C4-2B (cell line): ENCODE results near the gene EDC3.

Source experiments
- ZFX ChIP-seq: fragments of 450-650 bp; IDR thresholded peaks from 2 replicates; pipeline ENCODE4 v1.6.1; 2017
- TF ChIP-seq, protein P1 (sequence below): fragments of 450-650 bp; conservative IDR thresholded peaks from 2 replicates; pipeline ENCODE4 v1.5.1; 2017; ENCODE audit warnings: mild to moderate bottlenecking

DNA sequence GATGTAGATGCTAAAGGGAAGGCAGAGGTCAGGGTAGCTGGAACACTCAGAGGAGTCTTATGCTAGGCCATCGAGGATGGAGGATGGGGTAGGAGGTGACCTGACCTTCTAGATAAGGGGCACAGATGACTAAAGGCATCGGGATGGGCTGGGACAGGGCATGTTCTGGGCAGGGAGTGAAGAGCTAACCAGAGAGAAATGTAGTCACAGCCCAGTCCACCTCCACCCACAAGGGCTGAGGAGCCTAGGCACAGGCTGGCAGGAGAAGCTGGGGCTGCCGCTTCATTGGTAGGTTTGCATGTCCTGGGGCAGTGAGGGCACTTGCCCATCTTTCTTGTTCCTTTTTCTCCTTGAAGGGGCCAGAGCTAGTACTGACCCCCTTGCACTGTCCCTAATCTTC, 67.6 kb downstream of the EDC3 start:
- TF ChIP-seq, protein P1, sequence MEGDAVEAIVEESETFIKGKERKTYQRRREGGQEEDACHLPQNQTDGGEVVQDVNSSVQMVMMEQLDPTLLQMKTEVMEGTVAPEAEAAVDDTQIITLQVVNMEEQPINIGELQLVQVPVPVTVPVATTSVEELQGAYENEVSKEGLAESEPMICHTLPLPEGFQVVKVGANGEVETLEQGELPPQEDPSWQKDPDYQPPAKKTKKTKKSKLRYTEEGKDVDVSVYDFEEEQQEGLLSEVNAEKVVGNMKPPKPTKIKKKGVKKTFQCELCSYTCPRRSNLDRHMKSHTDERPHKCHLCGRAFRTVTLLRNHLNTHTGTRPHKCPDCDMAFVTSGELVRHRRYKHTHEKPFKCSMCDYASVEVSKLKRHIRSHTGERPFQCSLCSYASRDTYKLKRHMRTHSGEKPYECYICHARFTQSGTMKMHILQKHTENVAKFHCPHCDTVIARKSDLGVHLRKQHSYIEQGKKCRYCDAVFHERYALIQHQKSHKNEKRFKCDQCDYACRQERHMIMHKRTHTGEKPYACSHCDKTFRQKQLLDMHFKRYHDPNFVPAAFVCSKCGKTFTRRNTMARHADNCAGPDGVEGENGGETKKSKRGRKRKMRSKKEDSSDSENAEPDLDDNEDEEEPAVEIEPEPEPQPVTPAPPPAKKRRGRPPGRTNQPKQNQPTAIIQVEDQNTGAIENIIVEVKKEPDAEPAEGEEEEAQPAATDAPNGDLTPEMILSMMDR: no peak
- TF ChIP-seq ZFX: no peak
